SK-MEL-5 (cell line): Measurements from ENCODE around the gene PCID2. TPM values are rescaled to one million over a fixed set of nuclear protein-coding genes. Genes with fewer than 3 reads are reported as not detected.
"Not testable (repeated sequence)": the region's sequence is repeated elsewhere in the genome, so short reads cannot be mapped to it uniquely, and the experiment has no call there.

Source experiments
- DNase-seq: peaks from one replicate; pipeline ENCODE4 v3.0.0-alpha.2; 2016; ENCODE audit warnings: low read depth, low spot score
- in situ Hi-C: cut with HindIII; loops from 2 replicates; pipeline ENCODE4 v1.10.0; 2016; ENCODE audit warnings: low sequenced_read_pairs, high pct_unique_total_duplicates, low pct_unique_long_range_greater_than_20kb
- polyA plus RNA-seq, 2 experiments: library from polyadenylated mRNA; depleted of rRNA; stranded (reverse); fragments of >200 nt; gene quantifications; 2 replicates each; pipeline ENCODE4 v1.2.3, GENCODE V29; 2015
- total RNA-seq: library from RNA; depleted of rRNA; stranded (reverse); fragments of >200 nt; shearing (Covaris generic); gene quantifications from 2 replicates; pipeline ENCODE4 v1.2.3, GENCODE V29; 2014; rRNA removed

The PCID2 gene
- 93.4 and 95.9 TPM in 2 replicates for total RNA-seq
- polyA plus RNA-seq (2015; cell fraction: cytosol; rRNA removed), result 74.0 and 75.3 TPM in 2 replicates
- 232 and 261 TPM in 2 replicates for polyA plus RNA-seq (2015; cell fraction: nucleus; rRNA removed)

GRCh38 chr13:113208421-113209335 is at the start of gene PCID2:
Gene PCID2 (minus strand): TSS chr13:113208669. CDS start chr13:113208634, 35 bp downstream.
- peak; percentile 87 for DNase-seq
- in situ Hi-C loops, result no loop called here

- in situ Hi-C loops, DNase-seq: not testable (repeated sequence)
Observed at GRCh38 chr13:113257908-113258307, 49.4 kb upstream of the PCID2 start.

GRCh38 chr13:113252516-113253095 is 44.1 kb upstream of the PCID2 start:
- in situ Hi-C loops, result no loop called here
- DNase-seq, result no peak

- in situ Hi-C loops, result no loop called here
- peak; percentile 21 for DNase-seq
Observed at GRCh38 chr13:113245849-113246796, 37.7 kb upstream of the PCID2 start.

GRCh38 chr13:113243847-113244246 is 35.4 kb upstream of the PCID2 start:
- no peak for DNase-seq
- in situ Hi-C loops, result no loop called here

- DNase-seq, in situ Hi-C loops: not testable (repeated sequence)
Observed at GRCh38 chr13:113241623-113242022, 33.2 kb upstream of the PCID2 start.

GRCh38 chr13:113239986-113240385 is 31.5 kb upstream of the PCID2 start:
- DNase-seq, result no peak
- in situ Hi-C loops, result no loop called here

- in situ Hi-C loops, result no loop called here
- DNase-seq, result no peak
Observed at GRCh38 chr13:113239357-113239756, 30.9 kb upstream of the PCID2 start.

GRCh38 chr13:113238536-113238935 is 30.1 kb upstream of the PCID2 start:
- DNase-seq, result no peak
- in situ Hi-C loops, result no loop called here

- in situ Hi-C loops, result no loop called here
- DNase-seq, result no peak
Observed at GRCh38 chr13:113233101-113233500, 24.6 kb upstream of the PCID2 start.

- no peak for DNase-seq
- in situ Hi-C loops, result no loop called here
Observed at GRCh38 chr13:113232208-113233003, 23.9 kb upstream of the PCID2 start.

GRCh38 chr13:113231306-113232207 is 23.1 kb upstream of the PCID2 start:
- DNase-seq, result no peak
- in situ Hi-C loops, result no loop called here

- DNase-seq, result no peak
- in situ Hi-C loops, result no loop called here
Observed at GRCh38 chr13:113229791-113230190, 21.3 kb upstream of the PCID2 start.

GRCh38 chr13:113229161-113229560 is 20.7 kb upstream of the PCID2 start:
- DNase-seq, result no peak
- in situ Hi-C loops, result no loop called here

- in situ Hi-C loops, result no loop called here
- no peak for DNase-seq
Observed at GRCh38 chr13:113226873-113227450, 18.5 kb upstream of the PCID2 start.

GRCh38 chr13:113225515-113225914 is 17.0 kb upstream of the PCID2 start:
- in situ Hi-C loops, result no loop called here
- DNase-seq, result no peak
